ENCODE results near the gene TUBB6.

The TUBB6 gene

DNA sequence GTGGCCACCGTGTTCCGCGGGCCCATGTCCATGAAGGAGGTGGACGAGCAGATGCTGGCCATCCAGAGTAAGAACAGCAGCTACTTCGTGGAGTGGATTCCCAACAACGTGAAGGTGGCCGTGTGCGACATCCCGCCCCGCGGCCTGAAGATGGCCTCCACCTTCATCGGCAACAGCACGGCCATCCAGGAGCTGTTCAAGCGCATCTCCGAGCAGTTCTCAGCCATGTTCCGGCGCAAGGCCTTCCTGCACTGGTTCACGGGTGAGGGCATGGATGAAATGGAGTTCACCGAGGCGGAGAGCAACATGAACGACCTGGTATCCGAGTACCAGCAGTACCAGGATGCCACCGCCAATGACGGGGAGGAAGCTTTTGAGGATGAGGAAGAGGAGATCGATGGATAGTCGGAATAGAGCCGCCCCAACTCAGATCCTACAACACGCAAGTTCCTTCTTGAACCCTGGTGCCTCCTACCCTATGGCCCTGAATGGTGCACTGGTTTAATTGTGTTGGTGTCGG, 17.7 kb downstream of the TUBB6 start:
- DNase-seq (ENCODE audit: low read depth), result no peak
- TF ChIP-seq CTCF (conservative IDR thresholded peaks at IDR 0.05; ENCODE audit: low read depth, low read length), result no peak
- no peak overlapping the region for H3K4me3 ChIP-seq (ENCODE audit: low read depth, low read length)

DNA sequence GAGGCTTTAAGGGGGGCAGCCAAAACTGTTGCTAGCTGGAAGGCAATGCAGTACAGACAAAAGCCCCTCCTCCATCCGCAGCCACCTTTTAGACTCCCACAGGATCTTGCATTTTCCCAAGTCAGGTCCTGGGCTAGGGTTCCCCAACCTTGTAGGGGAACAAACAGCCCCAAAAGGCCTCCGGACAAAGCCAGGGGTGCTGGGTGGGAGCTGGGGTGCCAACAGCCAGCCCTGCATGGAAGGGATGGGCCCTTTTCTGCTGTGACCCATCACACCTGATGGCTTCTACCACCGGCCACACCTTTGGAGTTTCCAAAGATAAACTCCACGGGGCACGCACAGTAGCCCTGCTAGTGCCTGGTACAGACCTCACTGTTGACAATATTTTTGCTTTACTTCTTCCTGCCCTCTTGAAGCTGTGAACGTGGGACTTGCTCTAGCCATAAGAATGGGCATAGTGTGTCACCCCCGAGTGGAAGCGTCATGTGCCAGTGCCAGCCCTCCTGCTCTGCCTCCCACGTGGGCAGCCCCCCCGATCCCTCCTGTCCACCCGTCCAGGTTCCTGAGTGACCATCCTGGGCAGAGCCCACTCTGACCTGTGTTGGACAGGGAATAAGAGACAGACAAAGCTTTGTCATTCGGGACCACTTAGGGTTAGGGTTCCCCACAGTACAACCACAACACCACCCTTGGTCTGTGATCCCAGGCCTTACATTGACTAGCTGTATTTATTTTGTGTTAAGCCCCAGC, 18.8 kb downstream of the TUBB6 start:
- no peak for TF ChIP-seq CTCF (conservative IDR thresholded peaks at IDR 0.05; ENCODE audit: low read depth, low read length)
- DNase-seq (ENCODE audit: low read depth), result no peak
- no peak overlapping the region for H3K4me3 ChIP-seq (ENCODE audit: low read depth, low read length)

- DNase-seq (ENCODE audit: low read depth), result peak; percentile 85
- TF ChIP-seq CTCF (conservative IDR thresholded peaks at IDR 0.05; ENCODE audit: low read depth, low read length), result peak; percentile 93
- H3K4me3 ChIP-seq (ENCODE audit: low read depth, low read length), result no peak overlapping the region
These were observed 19.6 kb downstream of the TUBB6 start for GRCh38 chr18:12327510-12328178.

GRCh38 chr18:12328179-12328823, 20.3 kb downstream of the TUBB6 start:
- no peak for DNase-seq (ENCODE audit: low read depth)
- no peak for TF ChIP-seq CTCF (conservative IDR thresholded peaks at IDR 0.05; ENCODE audit: low read depth, low read length)
- H3K4me3 ChIP-seq (ENCODE audit: low read depth, low read length), result no peak overlapping the region

GRCh38 chr18:12329125-12329698, 21.2 kb downstream of the TUBB6 start:
- H3K4me3 ChIP-seq (ENCODE audit: low read depth, low read length), result no peak overlapping the region
- no peak for TF ChIP-seq CTCF (conservative IDR thresholded peaks at IDR 0.05; ENCODE audit: low read depth, low read length)
- DNase-seq (ENCODE audit: low read depth), result no peak

DNA sequence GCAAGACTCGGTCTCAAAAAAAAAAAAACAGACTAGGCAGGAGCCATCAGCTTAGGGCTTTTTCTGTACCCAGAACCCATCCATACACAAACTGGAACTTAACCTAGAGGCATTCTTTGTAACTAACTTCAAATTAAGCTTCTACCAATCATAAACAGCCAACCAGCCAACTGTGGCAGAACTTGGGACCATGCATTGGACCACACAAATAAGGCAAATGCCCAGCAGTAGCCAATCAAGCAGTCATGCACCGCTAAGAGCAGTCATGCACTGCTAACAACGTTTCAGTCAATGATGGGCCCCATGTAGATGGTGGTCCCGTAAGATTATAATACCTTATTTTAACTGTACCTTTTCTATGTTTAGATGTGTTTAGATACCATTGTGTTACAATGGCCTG, 22.7 kb downstream of the TUBB6 start:
- DNase-seq (ENCODE audit: low read depth), result no peak
- no peak overlapping the region for H3K4me3 ChIP-seq (ENCODE audit: low read depth, low read length)
- no peak for TF ChIP-seq CTCF (conservative IDR thresholded peaks at IDR 0.05; ENCODE audit: low read depth, low read length)
